ENCODE results near the gene KRT83.

GRCh38 chr12:52310622-52311284, 10.4 kb downstream of the KRT83 start:
- TF ChIP-seq CTCF (IDR thresholded peaks at IDR 0.05): no peak
- TF ChIP-seq EZH2phosphoT487 (IDR thresholded peaks at IDR 0.05): no peak
- TF ChIP-seq EZH2 (IDR thresholded peaks at IDR 0.05): no peak
